ENCODE measurements around the gene NDUFV2. TPM values are rescaled to one million over a fixed set of nuclear protein-coding genes. Genes with fewer than 3 reads are reported as not detected.

Gene NDUFV2
- 119 and 124 TPM in 2 replicates for total RNA-seq
- long read RNA-seq, transcript NDUFV2-201 (8 exons, 930 nt) = major isoform, 35 of 50 reads
- long read RNA-seq, partial matches to known transcripts = 3 of 50 reads
- long read RNA-seq, other reads (novel, unspliced or antisense) = 10 of 50 reads

DNA sequence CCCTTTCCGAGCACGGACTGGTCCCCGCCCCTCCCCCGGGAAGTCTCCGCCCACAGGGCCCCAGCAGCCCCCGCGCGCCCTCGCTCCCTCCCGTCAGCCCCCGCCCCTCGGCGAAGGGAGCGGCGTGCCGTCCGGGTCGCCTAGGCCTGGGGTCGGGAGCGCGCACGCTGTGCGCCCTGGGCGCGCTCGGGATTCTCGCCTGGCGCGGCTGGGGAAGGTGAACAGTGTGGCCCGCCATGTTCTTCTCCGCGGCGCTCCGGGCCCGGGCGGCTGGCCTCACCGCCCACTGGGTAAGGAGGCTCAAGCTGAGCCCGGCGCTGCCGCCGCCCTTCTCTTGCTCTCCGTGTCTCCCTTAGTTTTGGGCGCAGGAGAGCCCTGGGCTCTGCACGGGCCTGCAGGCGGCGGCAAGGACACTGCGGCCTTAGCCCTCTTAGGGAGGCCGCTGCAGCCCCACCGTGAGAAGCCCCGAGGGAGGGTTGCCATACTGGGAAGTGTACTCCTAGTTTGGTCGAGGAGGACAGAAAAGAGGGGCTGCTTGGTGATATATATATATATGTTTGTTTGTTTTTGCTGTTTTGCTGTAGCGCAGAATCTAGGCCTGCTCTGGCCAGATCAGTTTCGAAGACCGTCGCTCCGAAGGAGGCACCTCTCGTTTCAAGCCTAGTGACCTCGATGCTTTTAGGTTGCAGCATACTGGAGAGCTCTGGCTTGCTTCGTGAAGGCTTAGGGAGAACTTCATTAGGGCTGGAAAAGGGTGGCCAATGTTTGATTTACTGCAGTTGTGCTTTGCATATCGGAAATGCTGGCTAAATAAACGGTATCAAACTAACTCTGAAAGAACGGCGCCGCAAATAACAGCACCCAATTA, at the start of gene NDUFV2:
NDUFV2 (plus strand) TSS at position 192 of the 868 bp plus-strand sequence; CDS start at position 237, 45 bp downstream.
- DNase-seq (ENCODE audit: low spot score, unreplicated experiment) = peak; percentile 94
- H3K27ac Mint-ChIP-seq = peak within 1 kb of the TSS; percentile 96
- H3K4me3 Mint-ChIP-seq (ENCODE audit: low read depth) = peak within 1 kb of the TSS; percentile 86
- TF ChIP-seq, protein P1, sequence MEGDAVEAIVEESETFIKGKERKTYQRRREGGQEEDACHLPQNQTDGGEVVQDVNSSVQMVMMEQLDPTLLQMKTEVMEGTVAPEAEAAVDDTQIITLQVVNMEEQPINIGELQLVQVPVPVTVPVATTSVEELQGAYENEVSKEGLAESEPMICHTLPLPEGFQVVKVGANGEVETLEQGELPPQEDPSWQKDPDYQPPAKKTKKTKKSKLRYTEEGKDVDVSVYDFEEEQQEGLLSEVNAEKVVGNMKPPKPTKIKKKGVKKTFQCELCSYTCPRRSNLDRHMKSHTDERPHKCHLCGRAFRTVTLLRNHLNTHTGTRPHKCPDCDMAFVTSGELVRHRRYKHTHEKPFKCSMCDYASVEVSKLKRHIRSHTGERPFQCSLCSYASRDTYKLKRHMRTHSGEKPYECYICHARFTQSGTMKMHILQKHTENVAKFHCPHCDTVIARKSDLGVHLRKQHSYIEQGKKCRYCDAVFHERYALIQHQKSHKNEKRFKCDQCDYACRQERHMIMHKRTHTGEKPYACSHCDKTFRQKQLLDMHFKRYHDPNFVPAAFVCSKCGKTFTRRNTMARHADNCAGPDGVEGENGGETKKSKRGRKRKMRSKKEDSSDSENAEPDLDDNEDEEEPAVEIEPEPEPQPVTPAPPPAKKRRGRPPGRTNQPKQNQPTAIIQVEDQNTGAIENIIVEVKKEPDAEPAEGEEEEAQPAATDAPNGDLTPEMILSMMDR (IDR thresholded peaks at IDR 0.05; ENCODE audit: unreplicated experiment) = no peak
- H3K9me3 Mint-ChIP-seq (ENCODE audit: low read depth) = no peaks in the 10 kb centered on the region
- H3K36me3 Mint-ChIP-seq (ENCODE audit: insufficient read depth) = no peaks in the 10 kb centered on the region
- peaks cover 50% of the 10 kb centered on the region for H3K4me1 Mint-ChIP-seq (ENCODE audit: low read depth)
- no peaks in the 10 kb centered on the region for H3K27me3 Mint-ChIP-seq

DNA sequence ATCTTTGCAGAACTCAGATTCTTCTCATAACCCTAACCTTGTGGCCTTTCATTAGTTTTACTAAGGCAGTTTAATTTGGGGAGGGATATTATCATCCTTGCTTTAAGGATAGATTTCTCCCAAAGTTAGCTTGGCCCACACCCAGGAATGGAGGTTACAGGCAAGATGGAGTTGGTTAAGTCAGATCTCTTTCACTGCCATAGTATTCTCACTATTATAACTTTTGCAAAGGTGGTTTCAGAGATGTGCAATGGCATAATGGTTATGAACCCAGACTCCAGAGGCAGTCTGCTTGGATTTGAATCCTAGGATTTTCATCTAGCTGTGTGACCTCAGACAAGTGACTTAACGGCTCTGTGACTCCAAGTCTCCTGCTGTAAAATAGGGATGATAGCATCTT, 48.7 kb upstream of the NDUFV2 start:
- Mint-ChIP-seq H3K27ac (no peak overlapping the region), H3K36me3 (ENCODE audit: insufficient read depth) (peaks cover 2% of the 10 kb centered on the region), H3K4me1 (ENCODE audit: low read depth) (peaks cover 2% of the 10 kb centered on the region), H3K4me3 (ENCODE audit: low read depth) (no peak overlapping the region), H3K27me3 (no peaks in the 10 kb centered on the region), H3K9me3 (ENCODE audit: low read depth) (peaks cover 21% of the 10 kb centered on the region)
- DNase-seq (ENCODE audit: low spot score, unreplicated experiment) = no peak
- TF ChIP-seq, protein P1 (IDR thresholded peaks at IDR 0.05; ENCODE audit: unreplicated experiment) = no peak

DNA sequence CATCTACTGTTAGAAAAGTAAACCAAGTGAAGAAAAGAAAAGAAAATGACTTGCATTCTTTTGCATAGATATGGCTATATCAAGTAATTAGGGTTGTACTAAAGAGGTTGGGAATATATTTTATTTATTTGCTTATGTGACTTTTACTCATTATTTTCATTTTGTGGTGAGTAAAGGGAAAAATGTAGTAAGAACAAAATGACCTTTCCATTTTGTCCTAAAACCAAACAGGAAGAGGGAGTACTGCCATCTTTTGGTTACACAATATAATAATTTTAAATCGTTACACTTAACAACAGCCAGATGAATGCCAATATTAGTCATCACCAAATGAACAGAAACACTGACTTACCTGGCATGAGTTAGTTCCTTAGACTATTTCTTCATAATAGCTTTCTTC, 47.3 kb upstream of the NDUFV2 start:
- peaks cover 18% of the 10 kb centered on the region for H3K9me3 Mint-ChIP-seq (ENCODE audit: low read depth)
- H3K36me3 Mint-ChIP-seq (ENCODE audit: insufficient read depth) = peaks cover 2% of the 10 kb centered on the region
- TF ChIP-seq, protein P1 (IDR thresholded peaks at IDR 0.05; ENCODE audit: unreplicated experiment) = no peak
- DNase-seq (ENCODE audit: low spot score, unreplicated experiment) = no peak
- no peak overlapping the region for H3K4me3 Mint-ChIP-seq (ENCODE audit: low read depth)
- H3K27me3 Mint-ChIP-seq = no peaks in the 10 kb centered on the region
- no peak overlapping the region for H3K27ac Mint-ChIP-seq
- peaks cover 2% of the 10 kb centered on the region for H3K4me1 Mint-ChIP-seq (ENCODE audit: low read depth)

DNA sequence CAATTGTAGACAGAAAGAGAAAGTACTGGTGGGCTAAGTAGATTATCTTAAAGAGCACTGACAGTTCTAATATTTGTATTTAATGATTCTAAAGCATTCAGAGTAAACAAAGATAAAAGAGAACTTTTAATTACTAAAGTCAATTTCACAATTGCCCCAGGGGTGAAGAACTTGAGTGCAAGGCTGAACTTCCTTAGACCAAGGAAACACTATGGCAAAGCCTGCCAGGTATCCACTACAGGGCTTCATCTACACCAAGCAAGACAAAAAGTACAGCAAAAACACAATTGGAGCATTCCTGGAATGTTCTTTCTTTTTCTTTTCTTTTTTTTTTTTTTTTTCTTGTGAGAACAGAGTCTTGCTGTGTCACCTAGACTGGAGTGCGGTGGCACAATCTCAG, 46.9 kb upstream of the NDUFV2 start:
- Mint-ChIP-seq H3K27me3 (no peaks in the 10 kb centered on the region), H3K36me3 (ENCODE audit: insufficient read depth) (no peaks in the 10 kb centered on the region), H3K27ac (no peak overlapping the region), H3K9me3 (ENCODE audit: low read depth) (peaks cover 15% of the 10 kb centered on the region), H3K4me3 (ENCODE audit: low read depth) (no peak overlapping the region), H3K4me1 (ENCODE audit: low read depth) (peaks cover 2% of the 10 kb centered on the region)
- TF ChIP-seq, protein P1 (IDR thresholded peaks at IDR 0.05; ENCODE audit: unreplicated experiment) = no peak
- DNase-seq (ENCODE audit: low spot score, unreplicated experiment) = no peak

DNA sequence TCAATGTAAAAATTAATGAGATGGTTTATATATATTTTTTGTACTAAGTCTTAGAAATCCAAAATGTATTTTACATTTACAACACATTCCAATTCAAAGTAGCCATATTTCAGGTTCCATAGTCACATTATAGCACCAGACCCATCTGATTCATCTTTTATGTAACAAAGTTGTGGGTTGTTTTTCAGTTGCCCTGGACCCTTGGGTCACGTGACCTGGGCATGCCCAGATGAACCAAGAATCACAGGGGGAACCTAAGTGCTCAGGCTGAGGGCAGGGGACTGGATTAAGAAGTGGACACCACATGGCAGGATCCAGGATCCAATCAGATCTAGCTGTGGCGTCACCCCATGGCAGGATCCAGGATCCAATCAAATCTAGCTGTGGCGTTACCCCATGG, 44.9 kb upstream of the NDUFV2 start:
- TF ChIP-seq, protein P1 (IDR thresholded peaks at IDR 0.05; ENCODE audit: unreplicated experiment) = no peak
- Mint-ChIP-seq H3K4me1 (ENCODE audit: low read depth) (peaks cover 2% of the 10 kb centered on the region), H3K4me3 (ENCODE audit: low read depth) (no peak overlapping the region), H3K27ac (no peak overlapping the region), H3K9me3 (ENCODE audit: low read depth) (peaks cover 6% of the 10 kb centered on the region), H3K36me3 (ENCODE audit: insufficient read depth) (no peaks in the 10 kb centered on the region), H3K27me3 (peaks cover 4% of the 10 kb centered on the region)
- DNase-seq (ENCODE audit: low spot score, unreplicated experiment) = no peak
